ENCODE data around the gene DHRSX. TPM values are rescaled to one million over a fixed set of nuclear protein-coding genes. Genes with fewer than 3 reads are reported as not detected.
"Not testable (repeated sequence)": the region's sequence is repeated elsewhere in the genome, so short reads cannot be mapped to it uniquely, and the experiment has no call there.

The DHRSX gene
- total and polyA plus RNA-seq, 9 of the 15 experiments (the other 6 are each of a cell fraction or from before 2014, with no cell fraction given), result 0.59 to 11.0 (median 6.2) TPM

DNA sequence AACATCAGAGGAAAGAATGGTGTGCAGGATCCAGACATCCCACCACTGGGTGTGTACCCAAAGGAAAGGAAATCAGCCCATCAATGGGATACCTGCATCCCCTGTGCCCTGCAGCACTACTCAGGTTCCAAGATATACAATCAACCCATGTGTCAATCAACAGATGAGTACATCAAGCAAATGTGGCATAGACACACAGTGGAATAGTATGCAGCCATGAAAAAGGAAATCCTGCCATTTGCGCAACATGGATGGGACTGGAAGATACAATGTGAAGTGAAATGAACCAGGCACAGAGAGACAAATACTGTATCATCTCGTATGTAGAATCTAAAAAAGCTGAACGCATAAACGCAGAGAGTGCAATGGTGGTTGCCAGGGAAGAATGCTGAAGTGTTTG, 30.9 kb downstream of the DHRSX start:
- H3K9me3 ChIP-seq (replicated peaks; ENCODE audit: control insufficient read depth, insufficient read depth, low read depth, low read length); H3K9ac ChIP-seq (ENCODE audit: insufficient read depth in 1 of 2, low read depth in 2 of 2, low read length in 2 of 2); FAIRE-seq; H3K27me3 ChIP-seq (ENCODE audit: control insufficient read depth in 2 of 2, insufficient read depth in 2 of 2, low read length in 2 of 2); CTCF ChIA-PET (ENCODE audit: low intra/inter-chr PET ratio); H3K4me2 ChIP-seq (ENCODE audit: insufficient read depth, low read length); POLR2A ChIA-PET; H3K79me2 ChIP-seq (ENCODE audit: control insufficient read depth, insufficient read depth, low read length); H3K4me3 ChIP-seq; DNase-seq (ENCODE audit: extremely low read depth in 1 of 4, low spot score in 3 of 4); H2AFZ ChIP-seq (ENCODE audit: low read depth, low read length); ATAC-seq; intact Hi-C loops (cut with micrococcal nuclease); H3K36me3 ChIP-seq (ENCODE audit: control insufficient read depth, insufficient read depth, low read length); H3K9me1 ChIP-seq (ENCODE audit: control insufficient read depth, insufficient read depth, low read length); H4K20me1 ChIP-seq (replicated peaks; ENCODE audit: control insufficient read depth, insufficient read depth, low read length); H3K4me1 ChIP-seq (replicated peaks in 1 of 2; ENCODE audit: control insufficient read depth in 2 of 2, insufficient read depth in 2 of 2, low read length in 2 of 2); BruUV-seq (replicated peaks); H3K27ac ChIP-seq (ENCODE audit: extremely low read depth, low read depth, low read length): not testable (repeated sequence)
- WGBS (ENCODE audit: insufficient coverage, low coverage, missing lambda C conversion rate), result 52% methylated on average over 2 of the region's 4 CpGs
- TF ChIP-seq RBM25 (IDR thresholded peaks at IDR 0.05; ENCODE audit: low read depth, low read length, severe bottlenecking) (peak; percentile 51), BCOR (IDR thresholded peaks at IDR 0.05) (peak; percentile 59), ZNF146 (CRISPR knock-in tag; IDR thresholded peaks at IDR 0.05; ENCODE audit: unreplicated experiment) (peak; percentile 97)
- in situ Hi-C loops (cut with MboI), result loop anchor here (10.0 kb wide), 1 partner anchor 805 kb away; no protein-coding TSS in a partner anchor

DNA sequence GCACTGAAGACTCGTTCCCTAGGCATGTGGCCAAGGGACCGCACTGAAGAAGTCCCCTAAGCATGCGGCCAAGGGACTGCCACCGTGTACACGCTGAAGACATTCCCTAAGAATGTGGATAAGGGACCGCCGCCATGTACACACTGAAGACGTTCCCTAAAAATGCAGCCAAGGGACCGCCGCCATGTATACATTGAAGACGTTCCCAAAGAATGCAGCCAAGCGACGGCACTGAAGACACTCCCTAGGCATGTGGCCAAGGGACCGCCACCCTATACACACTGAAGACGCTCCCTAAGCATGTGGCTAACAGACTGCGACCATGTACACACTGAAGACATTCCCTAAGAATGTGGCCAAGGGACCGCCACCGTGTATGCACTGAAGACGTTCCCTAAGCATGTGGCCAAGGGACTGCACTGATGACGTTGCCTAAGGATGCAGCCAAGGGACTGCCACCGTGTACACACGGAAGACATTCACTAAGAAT, 31.5 kb downstream of the DHRSX start:
- H3K27ac ChIP-seq (ENCODE audit: extremely low read depth, low read depth, low read length), result no peak overlapping the region
- ChIA-PET CTCF (ENCODE audit: low intra/inter-chr PET ratio) (no interaction called here), POLR2A (no interaction called here)
- H3K4me3 ChIP-seq, result no peak overlapping the region
- TF ChIP-seq KLF16 (IDR thresholded peaks at IDR 0.05) (no peak), ETV1 (tag; conservative IDR thresholded peaks at IDR 0.05; ENCODE audit: low read depth) (no peak), ARID3A (IDR thresholded peaks at IDR 0.05; ENCODE audit: borderline replicate concordance, low read depth, low read length) (no peak), ZNF217 (CRISPR knock-in tag; IDR thresholded peaks at IDR 0.05) (no peak), NCOA2 (IDR thresholded peaks at IDR 0.05; ENCODE audit: partially characterized antibody in 2 of 2) (peak in 1 of 2 experiments; percentile 94), NFIC (IDR thresholded peaks at IDR 0.05) (peak; percentile 76), EHMT2 (IDR thresholded peaks at IDR 0.05) (peak; percentile 19; the same call in 1 of the 2 replicates)
- no peaks in the 10 kb centered on the region for H3K27me3 ChIP-seq (ENCODE audit: control insufficient read depth in 2 of 2, insufficient read depth in 2 of 2, low read length in 2 of 2)
- WGBS (ENCODE audit: insufficient coverage, low coverage, missing lambda C conversion rate), result 65% methylated on average over 17 of the region's 22 CpGs
- peaks cover 8% of the 10 kb centered on the region; the same call in 2 of the 3 replicates for H3K79me2 ChIP-seq (ENCODE audit: control insufficient read depth, insufficient read depth, low read length)
- H2AFZ ChIP-seq (ENCODE audit: low read depth, low read length), result no peak overlapping the region
- no peaks in the 10 kb centered on the region for H3K9me3 ChIP-seq (replicated peaks; ENCODE audit: control insufficient read depth, insufficient read depth, low read depth, low read length)
- H4K20me1 ChIP-seq (replicated peaks; ENCODE audit: control insufficient read depth, insufficient read depth, low read length), result no peaks in the 10 kb centered on the region
- FAIRE-seq, result no peak
- no peak for ATAC-seq
- DNase-seq (ENCODE audit: extremely low read depth in 1 of 4, low spot score in 3 of 4), result no peak
- intact Hi-C loops (cut with micrococcal nuclease) (no loop called here), in situ Hi-C loops (cut with MboI) (loop anchor here (10.0 kb wide), 1 partner anchor 804 kb away; no protein-coding TSS in a partner anchor)
- no peaks in the 10 kb centered on the region for H3K36me3 ChIP-seq (ENCODE audit: control insufficient read depth, insufficient read depth, low read length)
- no peaks in the 10 kb centered on the region for H3K9me1 ChIP-seq (ENCODE audit: control insufficient read depth, insufficient read depth, low read length)
- H3K4me1 ChIP-seq (replicated peaks in 1 of 2; ENCODE audit: control insufficient read depth in 2 of 2, insufficient read depth in 2 of 2, low read length in 2 of 2), result no peaks in the 10 kb centered on the region; a peak in 2 of 5 replicates
- H3K4me2 ChIP-seq (ENCODE audit: insufficient read depth, low read length), result no peak overlapping the region
- no peak overlapping the region for H3K9ac ChIP-seq (ENCODE audit: insufficient read depth in 1 of 2, low read depth in 2 of 2, low read length in 2 of 2)
- BruUV-seq (replicated peaks), result no TSS peak
